Central memory CD4-positive, alpha-beta T cell (primary cell): Measurements from ENCODE around the gene MGMT.

Source experiments
- DNase-seq: peaks from one replicate; pipeline ENCODE4 v3.0.0; 2022

Gene MGMT

DNA sequence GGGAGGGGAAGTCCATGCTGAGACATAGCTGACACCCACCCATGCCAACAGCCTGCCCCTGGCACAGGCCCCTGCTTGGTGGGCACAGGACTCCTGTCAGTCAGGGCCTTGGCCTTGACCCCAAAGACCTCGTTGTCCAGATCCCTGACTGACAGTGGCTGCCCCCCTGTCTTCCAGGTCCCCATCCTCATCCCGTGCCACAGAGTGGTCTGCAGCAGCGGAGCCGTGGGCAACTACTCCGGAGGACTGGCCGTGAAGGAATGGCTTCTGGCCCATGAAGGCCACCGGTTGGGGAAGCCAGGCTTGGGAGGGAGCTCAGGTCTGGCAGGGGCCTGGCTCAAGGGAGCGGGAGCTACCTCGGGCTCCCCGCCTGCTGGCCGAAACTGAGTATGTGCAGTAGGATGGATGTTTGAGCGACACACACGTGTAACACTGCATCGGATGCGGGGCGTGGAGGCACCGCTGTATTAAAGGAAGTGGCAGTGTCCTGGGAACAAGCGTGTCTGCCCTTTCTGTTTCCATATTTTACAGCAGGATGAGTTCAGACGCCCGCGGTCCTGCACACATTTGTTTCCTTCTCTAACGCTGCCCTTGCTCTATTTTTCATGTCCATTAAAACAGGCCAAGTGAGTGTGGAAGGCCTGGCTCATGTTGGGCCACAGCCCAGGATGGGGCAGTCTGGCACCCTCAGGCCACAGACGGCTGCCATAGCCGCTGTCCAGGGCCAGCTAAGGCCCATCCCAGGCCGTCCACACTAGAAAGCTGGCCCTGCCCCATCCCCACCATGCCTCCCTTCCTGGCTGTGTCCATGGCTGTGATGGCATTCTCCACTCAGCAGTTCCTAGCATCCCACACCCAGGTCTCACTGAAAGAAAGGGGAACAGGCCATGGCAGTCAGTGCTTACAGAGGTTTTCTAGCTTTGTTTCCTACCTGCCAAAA lies 299.8 kb downstream of the MGMT start:
- DNase-seq, result no peak

DNA sequence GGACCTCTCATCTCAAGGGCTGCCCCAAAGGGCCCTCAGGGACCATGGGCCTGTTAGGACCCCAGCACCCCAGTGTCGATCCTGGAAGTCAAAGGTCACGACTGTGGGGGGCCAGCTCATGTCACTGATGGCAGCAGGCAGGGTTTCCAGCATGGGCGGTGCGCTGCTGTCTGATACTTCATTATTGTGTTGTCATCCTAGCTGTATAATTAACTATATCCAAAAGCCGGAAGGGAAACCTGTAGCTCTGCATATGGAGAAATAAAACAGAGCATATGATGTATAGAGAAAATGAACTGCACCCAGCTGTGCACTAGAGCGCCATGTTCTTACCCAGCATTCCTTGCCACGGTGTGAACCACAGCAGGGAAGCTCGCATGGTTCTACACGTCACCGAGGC lies 300.7 kb downstream of the MGMT start:
- DNase-seq, result no peak

GRCh38 chr10:129768437-129769355 lies 301.7 kb downstream of the MGMT start:
- DNase-seq, result no peak

- DNase-seq, result no peak
Measured at GRCh38 chr10:129769381-129770116, 302.5 kb downstream of the MGMT start.

DNA sequence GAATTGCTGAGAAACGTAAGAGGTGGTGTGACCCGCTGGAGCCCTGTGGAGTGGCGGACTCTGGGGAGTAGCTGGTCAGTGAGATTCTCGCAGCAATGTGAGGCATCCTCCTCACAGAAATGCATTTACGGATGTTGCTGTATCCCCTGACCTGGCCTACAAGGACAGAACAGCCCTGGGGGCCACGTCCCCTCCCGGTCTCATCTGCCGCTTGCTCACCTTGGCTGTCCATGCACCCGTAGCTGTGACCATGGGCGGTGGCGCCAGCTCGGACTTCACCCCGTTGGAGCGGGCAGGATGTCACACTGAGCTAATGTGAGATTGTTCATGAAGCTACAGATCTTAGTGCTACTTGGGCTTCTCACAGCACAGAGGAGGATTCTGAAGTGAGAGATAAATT lies 303.2 kb downstream of the MGMT start:
- DNase-seq, result no peak

- no peak for DNase-seq
Measured at GRCh38 chr10:129771024-129771423, 304.0 kb downstream of the MGMT start.

DNA sequence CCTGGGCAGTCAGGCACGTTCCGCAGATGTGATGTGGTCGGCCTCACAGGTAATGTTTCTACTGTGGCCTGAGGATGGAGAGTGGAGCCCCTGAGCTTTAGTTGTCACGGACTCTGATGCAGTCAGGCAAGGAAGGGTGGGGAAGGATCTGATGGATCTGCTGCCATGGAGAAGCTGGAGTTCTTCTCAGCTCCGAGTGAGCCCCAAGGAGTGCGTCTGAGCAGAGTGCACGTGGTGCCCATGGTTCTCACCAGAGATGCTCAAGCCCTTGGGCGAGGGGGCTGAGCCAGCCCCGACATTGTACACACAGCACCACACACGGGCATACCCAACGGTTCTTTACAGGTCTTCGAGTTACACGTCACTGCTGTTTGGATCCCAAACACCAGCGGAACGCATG lies 304.5 kb downstream of the MGMT start:
- DNase-seq, result no peak

DNA sequence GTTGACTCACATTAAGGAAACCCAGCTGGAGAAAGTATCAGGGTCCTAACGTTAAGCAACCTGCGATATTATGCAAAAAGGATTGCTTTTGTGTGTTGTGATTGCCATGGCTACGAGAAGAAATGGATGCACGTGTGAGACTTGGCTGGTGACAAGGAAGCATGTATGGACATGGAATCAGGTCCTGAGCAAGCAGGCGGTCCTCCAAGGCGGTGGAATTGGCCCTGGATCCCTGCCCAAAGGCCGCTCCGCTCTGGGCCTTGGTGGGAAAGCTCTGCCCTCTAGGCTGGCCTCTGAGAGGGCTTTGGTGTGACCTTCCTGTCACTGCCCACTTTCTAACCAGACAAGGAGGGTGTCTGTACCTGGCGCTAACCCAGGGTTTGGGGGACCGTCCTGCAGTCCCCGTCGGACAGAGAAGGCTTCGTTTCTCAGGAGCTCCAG lies 305.0 kb downstream of the MGMT start:
- no peak for DNase-seq

DNA sequence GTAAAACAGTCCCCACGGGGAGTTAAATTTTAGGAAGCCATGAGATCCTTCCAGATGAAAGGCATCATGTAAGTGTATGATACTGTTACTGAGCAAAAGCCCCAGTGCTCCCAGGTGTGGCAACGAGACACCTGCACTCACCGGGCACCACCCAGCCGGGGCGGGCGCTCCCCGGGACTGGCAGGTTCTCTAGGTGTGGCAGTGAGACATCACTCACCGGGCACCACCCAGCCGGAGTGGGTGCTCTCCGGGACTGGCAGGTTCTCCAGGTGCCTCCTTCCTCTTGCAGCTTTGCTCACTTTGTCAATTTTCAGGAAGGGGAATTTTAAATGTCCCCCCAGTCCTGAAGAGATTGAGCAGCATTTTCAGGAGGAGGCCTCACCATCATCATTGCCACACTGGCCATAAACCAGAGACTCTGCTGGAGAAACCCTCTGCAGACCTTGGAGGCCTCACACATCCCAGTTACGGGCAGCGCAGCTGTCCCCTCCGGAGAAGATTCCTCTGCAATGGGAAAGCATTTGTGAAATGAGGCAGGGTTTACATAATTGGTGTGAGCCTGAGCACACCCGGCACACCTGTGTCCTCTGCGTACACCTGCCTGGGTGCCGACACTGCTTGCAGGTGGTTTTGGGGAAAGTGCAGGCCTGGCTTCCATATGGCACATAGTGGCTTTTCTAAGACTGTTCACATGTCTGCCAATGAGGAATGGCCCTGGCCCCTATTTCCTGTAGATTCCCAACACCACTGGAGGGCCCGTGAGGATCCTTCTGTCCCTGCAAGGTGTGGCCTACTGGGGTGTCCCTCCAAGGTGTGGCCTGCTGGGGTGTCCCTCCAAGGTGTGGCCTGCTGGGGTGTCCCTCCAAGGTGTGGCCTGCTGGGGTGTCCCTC lies 305.7 kb downstream of the MGMT start:
- no peak for DNase-seq

- DNase-seq, result no peak
Measured at GRCh38 chr10:129773359-129773990, 306.4 kb downstream of the MGMT start.

DNA sequence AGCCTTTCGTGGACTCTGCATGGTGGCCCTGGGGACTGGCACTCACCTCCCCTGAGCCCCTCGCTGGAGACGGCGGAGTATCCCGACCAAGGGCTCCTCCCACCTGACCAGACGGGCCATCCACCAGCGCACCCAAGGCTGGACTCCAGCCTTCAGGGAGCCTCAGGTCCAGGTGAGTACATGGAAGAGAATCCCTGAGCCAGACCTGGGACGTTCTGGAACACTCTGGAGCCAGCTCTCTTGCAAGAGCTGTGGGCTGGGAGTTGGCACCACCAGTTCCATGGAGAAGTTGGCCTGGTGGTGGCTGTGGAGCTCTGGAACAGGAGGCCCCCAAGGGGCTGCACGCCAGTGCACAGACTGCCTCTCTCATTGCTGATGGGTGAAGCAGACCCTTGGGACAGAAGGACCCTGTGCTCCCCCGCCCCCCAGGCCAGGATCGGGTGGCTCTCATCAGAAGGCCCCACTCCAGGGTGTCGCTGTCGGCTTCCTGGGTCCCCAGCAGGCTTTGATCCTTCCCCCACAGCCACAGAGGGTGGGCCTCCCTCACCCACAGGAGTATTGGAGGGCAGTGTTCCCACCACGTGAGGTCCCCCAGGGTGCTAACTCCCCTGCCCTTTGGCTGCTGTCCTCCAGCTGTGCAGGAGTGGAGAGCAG lies 307.2 kb downstream of the MGMT start:
- no peak for DNase-seq

DNA sequence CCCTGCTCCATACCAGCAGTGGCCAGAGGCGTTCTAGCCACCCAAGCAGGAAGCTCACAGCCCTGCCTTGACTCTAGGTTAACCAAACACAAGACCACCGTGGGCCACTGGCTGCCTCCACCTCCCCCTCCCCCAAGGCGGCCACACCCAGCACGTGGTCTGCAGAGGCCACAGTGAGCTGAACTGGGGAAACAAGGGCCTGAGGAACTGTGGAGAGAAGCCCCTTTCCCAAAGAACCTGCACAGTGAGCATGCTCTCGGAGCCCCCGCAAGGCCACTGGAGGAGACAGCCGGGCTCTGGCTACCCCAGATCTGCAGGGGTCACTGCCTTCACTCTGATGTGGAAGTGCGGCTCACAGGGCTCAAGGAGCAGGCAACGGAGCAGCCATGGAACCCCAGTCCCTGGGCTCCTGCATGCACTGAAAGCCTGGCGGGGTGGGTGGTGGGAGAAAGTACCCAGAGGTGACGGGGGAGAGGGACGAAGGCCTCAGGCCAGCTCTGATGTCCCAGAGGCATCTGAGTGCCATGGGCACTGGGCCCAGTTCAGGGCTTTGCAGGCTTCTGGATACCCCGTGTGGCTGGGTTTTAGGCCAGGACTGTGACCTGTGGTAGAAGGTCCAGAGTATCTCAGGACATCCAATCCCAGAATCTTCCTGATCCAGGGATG lies 307.8 kb downstream of the MGMT start:
- no peak for DNase-seq

- DNase-seq, result no peak
Measured at GRCh38 chr10:129775681-129776080, 308.6 kb downstream of the MGMT start.

- no peak for DNase-seq
Measured at GRCh38 chr10:129777687-129778086, 310.6 kb downstream of the MGMT start.

DNA sequence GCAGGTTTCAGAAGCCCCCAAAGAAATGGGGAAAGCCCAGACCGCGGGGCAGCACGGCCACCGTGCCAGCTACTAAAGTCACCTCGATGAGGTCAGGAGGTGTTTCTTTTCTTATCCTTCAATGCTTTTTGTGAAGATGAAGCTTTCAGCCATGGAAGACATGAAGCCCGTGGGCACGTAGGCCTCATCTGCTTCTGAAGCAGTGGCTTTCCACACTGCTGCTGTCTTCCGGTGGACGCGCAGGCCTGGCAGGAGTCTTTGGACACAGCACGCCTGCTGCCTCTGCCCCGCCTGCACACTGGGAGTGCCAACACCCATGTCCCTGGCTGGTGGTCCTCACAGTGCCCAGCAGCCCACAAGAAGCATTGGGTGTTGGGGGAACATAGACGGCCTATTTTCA lies 311.5 kb downstream of the MGMT start:
- DNase-seq, result no peak

DNA sequence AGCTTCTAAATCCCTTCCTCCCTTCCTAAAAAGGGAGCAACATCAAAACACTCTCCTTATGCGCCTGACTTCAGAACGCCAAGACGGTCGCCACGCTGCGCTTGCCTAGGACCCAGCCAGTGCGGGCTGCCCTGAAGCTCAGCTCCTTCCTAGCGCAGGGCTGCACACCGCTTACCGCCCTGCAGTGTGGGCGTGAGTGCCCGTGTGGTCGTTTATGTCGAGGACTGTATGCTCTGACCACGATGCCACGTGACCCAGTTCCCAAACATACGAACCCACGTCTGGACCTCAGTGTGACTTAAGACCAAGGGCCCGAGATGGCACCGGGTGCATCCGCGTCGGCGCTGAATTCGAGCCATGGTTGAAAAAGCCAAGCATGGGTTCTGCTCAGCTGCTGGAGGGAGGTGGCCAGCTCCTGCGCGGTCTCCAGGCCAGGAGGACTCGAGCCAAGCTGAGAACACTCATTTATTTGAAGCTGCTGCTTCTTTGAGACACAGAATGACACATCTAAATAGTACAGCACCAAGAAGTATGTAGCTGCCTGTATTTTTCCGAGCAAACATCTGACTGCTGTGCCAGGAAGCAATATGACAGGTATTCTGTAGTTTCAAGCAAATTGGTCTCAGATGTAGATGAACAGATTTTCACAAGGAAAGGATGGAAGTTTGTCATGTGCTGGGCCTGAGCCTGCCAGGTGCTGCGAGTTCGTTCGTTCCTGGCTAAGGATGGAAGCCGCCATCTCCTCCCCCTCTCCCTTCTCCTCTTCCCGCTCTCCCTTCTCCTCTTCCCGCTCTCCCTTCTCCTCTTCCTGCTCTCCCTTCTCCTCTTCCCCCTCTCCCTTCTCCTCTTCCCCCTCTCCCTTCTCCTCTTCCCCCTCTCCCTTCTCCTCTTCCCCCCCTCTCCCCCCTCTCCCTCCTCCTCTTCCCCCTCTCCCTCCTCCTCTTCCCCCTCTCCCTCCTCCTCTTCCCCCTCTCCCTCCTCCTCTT lies 312.4 kb downstream of the MGMT start:
- no peak for DNase-seq

DNA sequence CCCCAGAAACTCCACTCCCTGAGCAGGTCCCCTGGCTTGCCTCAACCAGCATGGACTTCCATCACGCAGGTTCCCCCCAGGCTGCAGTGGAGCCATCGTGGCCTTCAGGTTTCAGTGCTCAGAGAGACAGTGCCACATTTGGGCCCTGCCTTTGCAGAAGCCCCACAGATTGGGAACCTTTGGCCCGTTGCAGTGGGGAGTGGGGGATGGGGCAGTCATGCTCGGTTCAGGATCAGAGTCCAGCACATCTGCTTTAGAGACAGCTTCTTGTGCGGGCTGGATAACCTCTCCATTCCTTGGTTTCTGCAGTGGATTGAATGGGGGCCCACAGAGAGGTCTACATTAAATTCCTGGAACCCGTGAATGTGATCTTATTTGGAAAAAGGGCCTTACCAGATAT lies 313.2 kb downstream of the MGMT start:
- DNase-seq, result no peak

GRCh38 chr10:129780901-129781795 lies 314.1 kb downstream of the MGMT start:
- no peak for DNase-seq
